ENCODE measurements around the gene PDCD5. TPM values are rescaled to one million over a fixed set of nuclear protein-coding genes. Genes with fewer than 3 reads are reported as not detected.
"Not testable (repeated sequence)": the region's sequence is repeated elsewhere in the genome, so short reads cannot be mapped to it uniquely, and the experiment has no call there.

The PDCD5 gene
- total RNA-seq, 1 experiment from 2014 or later = 255 TPM

DNA sequence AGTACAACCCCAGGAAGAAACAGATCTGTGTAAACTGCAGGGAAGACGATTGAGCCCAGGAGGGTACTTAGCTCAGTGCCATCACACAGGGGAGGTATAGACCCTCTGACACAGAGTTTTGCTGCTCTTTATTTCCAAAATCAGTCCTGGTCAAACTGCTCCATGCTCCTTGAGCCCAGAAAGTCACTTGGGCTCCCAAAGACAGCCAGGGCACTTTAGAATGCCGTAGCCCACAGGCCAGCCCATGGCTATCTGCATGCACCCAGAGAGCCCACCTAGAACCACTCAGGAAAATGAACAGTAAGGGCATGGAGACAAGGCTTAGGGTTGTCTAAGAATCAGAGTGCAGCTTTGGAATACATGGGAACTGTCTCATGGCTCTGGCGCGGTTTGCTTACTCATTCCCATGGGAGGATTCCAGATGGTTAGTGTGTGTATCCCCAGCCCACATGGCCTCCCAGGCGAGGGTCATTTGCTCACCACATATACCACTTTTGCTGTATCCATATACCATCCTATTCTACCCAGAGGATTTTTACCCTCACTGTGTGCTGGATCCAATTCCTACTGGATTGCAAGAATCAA lies 14.7 kb upstream of the PDCD5 start:
- intact Hi-C loops (cut with micrococcal nuclease; ENCODE audit: unreplicated experiment) = no loop called here
- Histone ChIP-seq H3K27me3 (replicated peaks; ENCODE audit: insufficient read depth, low read depth, low read length, poor library complexity) (no peaks in the 10 kb centered on the region), H3K9me3 (ENCODE audit: low read depth, low read length, poor library complexity, severe bottlenecking) (no peaks in the 10 kb centered on the region), H3K4me3 (ENCODE audit: low read depth, low read length, poor library complexity, severe bottlenecking) (no peak overlapping the region), H3K27ac (ENCODE audit: low read depth, low read length, poor library complexity, severe bottlenecking) (no peak overlapping the region), H3K4me1 (ENCODE audit: insufficient read depth, low read length, poor library complexity, severe bottlenecking) (no peaks in the 10 kb centered on the region), H3K36me3 (ENCODE audit: insufficient read depth, low read length, poor library complexity, severe bottlenecking) (no peaks in the 10 kb centered on the region)
- ChIA-PET CTCF (interaction anchor here (0.6 kb wide), 1 partner anchor 339 kb away, joined by 3 read pairs; no protein-coding TSS in a partner anchor), POLR2A (ENCODE audit: low non-redundant PET) (interaction anchor here (0.7 kb wide), 1 partner anchor 335 kb away, joined by 4 read pairs; no protein-coding TSS in a partner anchor)
- TF ChIP-seq, protein P1, sequence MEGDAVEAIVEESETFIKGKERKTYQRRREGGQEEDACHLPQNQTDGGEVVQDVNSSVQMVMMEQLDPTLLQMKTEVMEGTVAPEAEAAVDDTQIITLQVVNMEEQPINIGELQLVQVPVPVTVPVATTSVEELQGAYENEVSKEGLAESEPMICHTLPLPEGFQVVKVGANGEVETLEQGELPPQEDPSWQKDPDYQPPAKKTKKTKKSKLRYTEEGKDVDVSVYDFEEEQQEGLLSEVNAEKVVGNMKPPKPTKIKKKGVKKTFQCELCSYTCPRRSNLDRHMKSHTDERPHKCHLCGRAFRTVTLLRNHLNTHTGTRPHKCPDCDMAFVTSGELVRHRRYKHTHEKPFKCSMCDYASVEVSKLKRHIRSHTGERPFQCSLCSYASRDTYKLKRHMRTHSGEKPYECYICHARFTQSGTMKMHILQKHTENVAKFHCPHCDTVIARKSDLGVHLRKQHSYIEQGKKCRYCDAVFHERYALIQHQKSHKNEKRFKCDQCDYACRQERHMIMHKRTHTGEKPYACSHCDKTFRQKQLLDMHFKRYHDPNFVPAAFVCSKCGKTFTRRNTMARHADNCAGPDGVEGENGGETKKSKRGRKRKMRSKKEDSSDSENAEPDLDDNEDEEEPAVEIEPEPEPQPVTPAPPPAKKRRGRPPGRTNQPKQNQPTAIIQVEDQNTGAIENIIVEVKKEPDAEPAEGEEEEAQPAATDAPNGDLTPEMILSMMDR (conservative IDR thresholded peaks at IDR 0.05; ENCODE audit: low read depth, low read length) = no peak
- no peak for TF ChIP-seq EZH2 (IDR thresholded peaks at IDR 0.05; ENCODE audit: borderline replicate concordance, low read depth, low read length, poor library complexity, severe bottlenecking)
- BruUV-seq (replicated peaks) = no TSS peak
- DNase-seq (ENCODE audit: low spot score) = no peak

DNA sequence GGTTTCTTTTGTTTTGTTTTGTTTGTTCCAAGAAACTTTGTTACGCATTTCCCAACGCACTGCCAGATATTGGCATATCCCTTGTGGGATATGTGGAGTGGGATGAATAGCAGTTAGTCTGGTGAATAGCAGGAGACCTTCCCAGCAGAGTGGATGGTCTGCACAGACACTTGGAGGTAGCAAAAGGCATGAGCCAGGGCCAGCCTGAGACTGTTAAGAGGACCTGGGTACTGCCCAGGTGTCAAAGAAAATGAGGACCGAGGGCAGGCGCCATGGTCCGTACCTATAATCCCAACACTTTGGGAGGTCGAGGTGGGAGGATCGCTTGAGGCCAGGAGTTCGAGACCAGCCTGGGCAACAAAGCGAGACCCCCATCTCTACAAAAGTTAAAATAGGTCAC lies 13.5 kb upstream of the PDCD5 start:
- POLR2A ChIA-PET (ENCODE audit: low non-redundant PET) = no interaction called here
- TF ChIP-seq, protein P1 (conservative IDR thresholded peaks at IDR 0.05; ENCODE audit: low read depth, low read length) = no peak
- TF ChIP-seq EZH2 (IDR thresholded peaks at IDR 0.05; ENCODE audit: borderline replicate concordance, low read depth, low read length, poor library complexity, severe bottlenecking) = no peak
- Histone ChIP-seq H3K27ac (ENCODE audit: low read depth, low read length, poor library complexity, severe bottlenecking) (no peak overlapping the region), H3K4me3 (ENCODE audit: low read depth, low read length, poor library complexity, severe bottlenecking) (no peak overlapping the region), H3K27me3 (replicated peaks; ENCODE audit: insufficient read depth, low read depth, low read length, poor library complexity) (no peaks in the 10 kb centered on the region), H3K36me3 (ENCODE audit: insufficient read depth, low read length, poor library complexity, severe bottlenecking) (no peaks in the 10 kb centered on the region), H3K9me3 (ENCODE audit: low read depth, low read length, poor library complexity, severe bottlenecking) (no peaks in the 10 kb centered on the region), H3K4me1 (ENCODE audit: insufficient read depth, low read length, poor library complexity, severe bottlenecking) (no peaks in the 10 kb centered on the region)
- no peak for DNase-seq (ENCODE audit: low spot score)
- no TSS peak for BruUV-seq (replicated peaks)
- intact Hi-C loops (cut with micrococcal nuclease; ENCODE audit: unreplicated experiment) = no loop called here
- CTCF ChIA-PET = interaction anchor here (0.6 kb wide), 1 partner anchor 1864 kb away, joined by 3 read pairs; no protein-coding TSS in a partner anchor

DNA sequence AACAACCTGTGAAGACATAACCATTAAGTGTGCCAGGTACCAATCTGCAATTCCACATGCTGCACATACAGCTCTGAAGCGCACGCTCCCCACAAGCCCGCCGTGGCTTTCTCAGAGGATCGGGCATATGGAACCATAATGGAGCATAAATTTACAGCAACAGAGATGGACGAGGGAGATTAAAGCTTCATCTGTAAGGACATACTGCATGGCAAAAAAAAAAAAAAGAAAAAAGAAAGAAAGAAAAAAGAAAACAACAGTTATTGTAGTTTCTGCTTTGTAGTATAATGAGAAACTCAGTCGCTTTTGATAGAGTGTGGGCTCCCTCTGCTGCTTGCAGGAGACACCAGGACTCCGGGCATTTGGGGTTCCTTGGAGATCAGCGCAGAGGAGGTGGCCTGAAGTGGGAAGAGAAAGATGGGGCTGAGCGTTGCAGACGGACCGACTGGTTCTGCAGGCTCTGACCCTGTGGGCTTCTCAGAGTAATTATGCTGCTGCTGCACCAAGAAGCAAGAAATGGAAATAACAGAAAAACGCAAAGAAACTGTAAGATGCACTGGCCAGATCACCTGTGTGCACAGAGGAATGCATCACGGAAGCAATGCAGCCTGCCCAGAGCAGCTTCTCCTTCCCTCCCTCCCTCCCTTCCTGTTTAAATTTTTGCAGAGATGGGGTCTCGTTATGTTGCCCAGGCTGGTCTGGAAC lies 10.8 kb upstream of the PDCD5 start:
- POLR2A ChIA-PET (ENCODE audit: low non-redundant PET) = no interaction called here
- Histone ChIP-seq H3K4me3 (ENCODE audit: low read depth, low read length, poor library complexity, severe bottlenecking) (no peak overlapping the region), H3K9me3 (ENCODE audit: low read depth, low read length, poor library complexity, severe bottlenecking) (no peaks in the 10 kb centered on the region), H3K27ac (ENCODE audit: low read depth, low read length, poor library complexity, severe bottlenecking) (no peak overlapping the region), H3K36me3 (ENCODE audit: insufficient read depth, low read length, poor library complexity, severe bottlenecking) (no peaks in the 10 kb centered on the region), H3K27me3 (replicated peaks; ENCODE audit: insufficient read depth, low read depth, low read length, poor library complexity) (no peaks in the 10 kb centered on the region), H3K4me1 (ENCODE audit: insufficient read depth, low read length, poor library complexity, severe bottlenecking) (no peaks in the 10 kb centered on the region)
- peak; percentile 74 for DNase-seq (ENCODE audit: low spot score)
- TF ChIP-seq EZH2 (IDR thresholded peaks at IDR 0.05; ENCODE audit: borderline replicate concordance, low read depth, low read length, poor library complexity, severe bottlenecking) = no peak
- TF ChIP-seq, protein P1 (conservative IDR thresholded peaks at IDR 0.05; ENCODE audit: low read depth, low read length) = peak; percentile 89
- no TSS peak for BruUV-seq (replicated peaks)
- CTCF ChIA-PET = interaction anchor here (0.5 to 1.1 kb wide), 11 partner anchors 8 to 1851 kb away, joined by 3 to 8 read pairs (median 6); no protein-coding TSS in a partner anchor
- intact Hi-C loops (cut with micrococcal nuclease; ENCODE audit: unreplicated experiment) = loop anchor here (2.0 to 10.0 kb wide), 4 partner anchors 113 to 1885 kb away; no protein-coding TSS in a partner anchor

DNA sequence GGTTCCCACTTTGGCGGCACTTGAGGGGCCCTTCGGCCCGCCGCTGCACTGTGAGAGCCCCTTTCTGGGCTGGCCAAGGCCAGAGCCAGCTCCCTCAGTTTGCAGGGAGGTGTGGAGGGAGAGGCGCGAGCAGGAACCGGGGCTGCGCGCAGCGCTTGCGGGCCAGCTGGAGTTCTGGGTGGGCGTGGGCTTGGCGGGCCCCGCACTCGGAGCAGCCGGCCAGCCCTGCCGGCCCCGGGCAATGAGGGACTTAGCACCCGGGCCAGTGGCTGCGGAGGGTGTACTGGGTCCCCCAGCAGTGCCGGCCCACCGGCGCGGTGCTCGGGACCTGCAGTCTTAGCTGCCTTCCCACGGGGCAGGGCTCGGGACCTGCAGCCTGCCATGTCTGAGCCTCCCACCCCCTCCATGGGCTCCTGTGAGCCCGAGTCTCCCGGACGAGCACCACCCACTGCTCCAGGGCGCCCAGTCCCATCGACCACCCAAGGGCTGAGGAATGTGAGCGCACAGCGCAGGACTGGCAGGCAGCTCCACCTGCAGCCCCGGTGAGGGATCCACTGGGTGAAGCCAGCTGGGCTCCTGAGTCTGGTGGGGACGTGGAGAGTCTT lies 9.4 kb upstream of the PDCD5 start:
- H3K4me3 ChIP-seq (ENCODE audit: low read depth, low read length, poor library complexity, severe bottlenecking); H3K27ac ChIP-seq (ENCODE audit: low read depth, low read length, poor library complexity, severe bottlenecking); BruUV-seq (replicated peaks); H3K9me3 ChIP-seq (ENCODE audit: low read depth, low read length, poor library complexity, severe bottlenecking); H3K4me1 ChIP-seq (ENCODE audit: insufficient read depth, low read length, poor library complexity, severe bottlenecking); H3K27me3 ChIP-seq (replicated peaks; ENCODE audit: insufficient read depth, low read depth, low read length, poor library complexity); DNase-seq (ENCODE audit: low spot score); H3K36me3 ChIP-seq (ENCODE audit: insufficient read depth, low read length, poor library complexity, severe bottlenecking); POLR2A ChIA-PET (ENCODE audit: low non-redundant PET); CTCF ChIA-PET: not testable (repeated sequence)
- intact Hi-C loops (cut with micrococcal nuclease; ENCODE audit: unreplicated experiment) = loop anchor here (2.0 to 10.0 kb wide), 4 partner anchors 114 to 1887 kb away; no protein-coding TSS in a partner anchor

Data from A673 (cell line).